ENCODE results near the gene POLR1E. TPM values are rescaled to one million over a fixed set of nuclear protein-coding genes. Genes with fewer than 3 reads are reported as not detected.
"Not testable (repeated sequence)": the region's sequence is repeated elsewhere in the genome, so short reads cannot be mapped to it uniquely, and the experiment has no call there.

POLR1E gene
- total and polyA plus RNA-seq, 7 donors = 12.1 to 22.5 (median 21.1) TPM

GRCh38 chr9:37512437-37512836, 26.7 kb downstream of the POLR1E start:
- no peak for TF ChIP-seq CTCF (IDR thresholded peaks at IDR 0.05)
- Histone ChIP-seq H3K27ac (no peak overlapping the region), H3K9me3 (no peaks in the 10 kb centered on the region), H3K4me1 (no peaks in the 10 kb centered on the region), H3K27me3 (ENCODE audit: insufficient read depth in 3 of 3, low read length in 2 of 3) (no peaks in the 10 kb centered on the region), H3K4me3 (no peak overlapping the region), H3K36me3 (ENCODE audit: insufficient read depth in 1 of 2, low read depth in 1 of 2) (peaks cover 0 to 96% of the 10 kb centered on the region in 2 donors)
- ATAC-seq (no peak), DNase-seq (no peak)
- intact Hi-C loops (cut with DNase I) = no loop called here
- WGBS, 3 donors = 72 to 83% (median 75%) methylated on average over 12 of the region's 12 CpGs

- peaks cover 0 to 96% of the 10 kb centered on the region in 2 donors for H3K36me3 ChIP-seq (ENCODE audit: insufficient read depth in 1 of 2, low read depth in 1 of 2)
- H3K4me1 ChIP-seq; H3K4me3 ChIP-seq; intact Hi-C loops (cut with DNase I); DNase-seq; H3K9me3 ChIP-seq; H3K27ac ChIP-seq; ATAC-seq; H3K27me3 ChIP-seq (ENCODE audit: insufficient read depth in 3 of 3, low read length in 2 of 3): not testable (repeated sequence)
- WGBS, 3 donors = 97 to 99% (median 99%) methylated on average over 10 of the region's 10 CpGs
Measured at GRCh38 chr9:37514415-37514814, 28.7 kb downstream of the POLR1E start.

GRCh38 chr9:37514999-37515398, 29.3 kb downstream of the POLR1E start:
- Histone ChIP-seq H3K27ac (no peak overlapping the region), H3K9me3 (no peaks in the 10 kb centered on the region), H3K4me1 (no peaks in the 10 kb centered on the region), H3K36me3 (ENCODE audit: insufficient read depth in 1 of 2, low read depth in 1 of 2) (peaks cover 0 to 96% of the 10 kb centered on the region in 2 donors), H3K4me3 (no peak overlapping the region), H3K27me3 (ENCODE audit: insufficient read depth in 3 of 3, low read length in 2 of 3) (no peaks in the 10 kb centered on the region)
- ATAC-seq (no peak), DNase-seq (no peak)
- intact Hi-C loops (cut with DNase I) = no loop called here
- WGBS, 3 donors = 93 to 96% (median 94%) methylated on average over 7 of the region's 7 CpGs
- no peak for TF ChIP-seq CTCF (IDR thresholded peaks at IDR 0.05)

- TF ChIP-seq CTCF (IDR thresholded peaks at IDR 0.05) = no peak
- Histone ChIP-seq H3K9me3 (no peaks in the 10 kb centered on the region), H3K27ac (no peak overlapping the region), H3K36me3 (ENCODE audit: insufficient read depth in 1 of 2, low read depth in 1 of 2) (peaks cover 0 to 96% of the 10 kb centered on the region in 2 donors), H3K4me1 (no peaks in the 10 kb centered on the region), H3K27me3 (ENCODE audit: insufficient read depth in 3 of 3, low read length in 2 of 3) (no peaks in the 10 kb centered on the region), H3K4me3 (no peak overlapping the region)
- intact Hi-C loops (cut with DNase I) = no loop called here
- no peak for DNase-seq
- WGBS, 3 donors = 81 to 85% (median 83%) methylated on average over 14 of the region's 14 CpGs
- no peak for ATAC-seq
Measured at GRCh38 chr9:37515620-37516258, 30.0 kb downstream of the POLR1E start.

GRCh38 chr9:37517923-37518322, 32.2 kb downstream of the POLR1E start:
- WGBS, 3 donors = 70 to 81% (median 75%) methylated on average over 13 of the region's 13 CpGs
- DNase-seq (no peak), ATAC-seq (peak in 1 of 4 donors; percentile 40)
- Histone ChIP-seq H3K36me3 (ENCODE audit: insufficient read depth in 1 of 2, low read depth in 1 of 2) (peaks cover 0 to 96% of the 10 kb centered on the region in 2 donors), H3K27me3 (ENCODE audit: insufficient read depth in 3 of 3, low read length in 2 of 3) (no peaks in the 10 kb centered on the region), H3K4me3 (no peak overlapping the region), H3K9me3 (no peaks in the 10 kb centered on the region), H3K4me1 (no peaks in the 10 kb centered on the region), H3K27ac (no peak overlapping the region)
- TF ChIP-seq CTCF (IDR thresholded peaks at IDR 0.05) = no peak
- intact Hi-C loops (cut with DNase I) = no loop called here
